Breast epithelium (tissue), 3 donors: ENCODE results near the gene SUMO2.

ENCODE experiments used
- CTCF ChIP-seq, 3 donors: fragments of 450-650 bp; IDR thresholded peaks; one replicate each; pipeline ENCODE4 v1.5.1; 2016 to 2017; ENCODE audit warnings: antibody characterized with exemption in 3 of 3, mild to moderate bottlenecking in 3 of 3, moderate library complexity in 3 of 3
- POLR2AphosphoS5 ChIP-seq, 3 donors: sonication (generic); formaldehyde crosslinking; IDR thresholded peaks; one replicate each; pipeline ENCODE4 v1.6.1; 2017; ENCODE audit warnings: antibody characterized with exemption in 3 of 3

GRCh38 chr17:75133001-75133400, 49.8 kb downstream of the SUMO2 start:
- TF ChIP-seq POLR2AphosphoS5 (IDR thresholded peaks at IDR 0.05), result no peak
- TF ChIP-seq CTCF (IDR thresholded peaks at IDR 0.05), result no peak
